ENCODE data around the gene CDC42EP2. TPM values are rescaled to one million over a fixed set of nuclear protein-coding genes. Genes with fewer than 3 reads are reported as not detected.

Gene CDC42EP2
- total and polyA plus RNA-seq, 2 of the 13 experiments (the other 11 are each of a cell fraction or from before 2014, with no cell fraction given): 2.3 to 7.1 TPM

DNA sequence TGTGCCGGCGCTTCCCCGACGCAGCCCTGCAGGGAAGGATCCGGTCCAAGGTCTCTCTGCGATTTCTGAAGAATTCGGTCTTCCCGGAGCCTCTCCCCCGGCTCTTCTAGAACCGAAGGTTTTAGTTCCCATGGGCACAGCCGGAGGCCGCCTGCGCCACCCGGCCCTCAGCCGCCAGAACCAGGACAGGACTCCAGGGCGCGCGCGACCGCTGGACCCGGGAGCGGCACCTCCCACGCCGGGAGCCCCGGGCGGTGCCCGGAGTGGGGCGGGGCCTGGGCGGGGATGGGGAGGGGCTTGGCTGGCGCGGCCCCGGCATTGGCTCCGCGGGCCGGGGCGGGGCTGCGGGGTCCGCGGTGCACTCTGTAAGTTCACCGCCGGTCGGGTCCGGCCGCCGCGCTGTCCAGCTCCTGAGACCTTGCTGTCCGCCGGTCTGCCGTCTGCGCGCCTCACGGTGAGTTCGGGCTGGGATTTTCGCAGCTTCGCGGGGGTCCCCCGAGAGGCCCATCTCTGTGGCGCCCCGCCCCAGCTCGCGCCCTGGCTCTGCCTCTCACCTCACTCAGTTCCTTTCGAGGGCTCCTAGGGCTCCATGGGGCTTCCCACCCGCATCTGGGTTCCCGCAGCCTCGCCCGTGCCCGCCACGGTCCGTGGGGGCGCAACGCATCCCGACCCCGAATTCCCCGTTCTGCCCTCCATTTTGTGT lies at the start of gene CDC42EP2 (continued):
- TF ChIP-seq, protein P1, sequence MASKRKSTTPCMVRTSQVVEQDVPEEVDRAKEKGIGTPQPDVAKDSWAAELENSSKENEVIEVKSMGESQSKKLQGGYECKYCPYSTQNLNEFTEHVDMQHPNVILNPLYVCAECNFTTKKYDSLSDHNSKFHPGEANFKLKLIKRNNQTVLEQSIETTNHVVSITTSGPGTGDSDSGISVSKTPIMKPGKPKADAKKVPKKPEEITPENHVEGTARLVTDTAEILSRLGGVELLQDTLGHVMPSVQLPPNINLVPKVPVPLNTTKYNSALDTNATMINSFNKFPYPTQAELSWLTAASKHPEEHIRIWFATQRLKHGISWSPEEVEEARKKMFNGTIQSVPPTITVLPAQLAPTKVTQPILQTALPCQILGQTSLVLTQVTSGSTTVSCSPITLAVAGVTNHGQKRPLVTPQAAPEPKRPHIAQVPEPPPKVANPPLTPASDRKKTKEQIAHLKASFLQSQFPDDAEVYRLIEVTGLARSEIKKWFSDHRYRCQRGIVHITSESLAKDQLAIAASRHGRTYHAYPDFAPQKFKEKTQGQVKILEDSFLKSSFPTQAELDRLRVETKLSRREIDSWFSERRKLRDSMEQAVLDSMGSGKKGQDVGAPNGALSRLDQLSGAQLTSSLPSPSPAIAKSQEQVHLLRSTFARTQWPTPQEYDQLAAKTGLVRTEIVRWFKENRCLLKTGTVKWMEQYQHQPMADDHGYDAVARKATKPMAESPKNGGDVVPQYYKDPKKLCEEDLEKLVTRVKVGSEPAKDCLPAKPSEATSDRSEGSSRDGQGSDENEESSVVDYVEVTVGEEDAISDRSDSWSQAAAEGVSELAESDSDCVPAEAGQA (IDR thresholded peaks at IDR 0.05; ENCODE audit: low read depth): no peak
- TF ChIP-seq, protein P1 (CRISPR knock-in tag; IDR thresholded peaks at IDR 0.05; ENCODE audit: borderline replicate concordance): no peak
- TF ChIP-seq ZFP36L2 (CRISPR knock-in tag; IDR thresholded peaks at IDR 0.05) (no peak), THAP9 (CRISPR knock-in tag; IDR thresholded peaks at IDR 0.05; ENCODE audit: borderline replicate concordance) (no peak), ZBTB14 (CRISPR knock-in tag; IDR thresholded peaks at IDR 0.05) (peak; percentile 49), ZNF33B (CRISPR knock-in tag; IDR thresholded peaks at IDR 0.05) (no peak), KMT2B (CRISPR knock-in tag; IDR thresholded peaks at IDR 0.05) (no peak), ZNF740 (CRISPR knock-in tag; IDR thresholded peaks at IDR 0.05) (no peak), TRIM22 (IDR thresholded peaks at IDR 0.05) (no peak), ZNF12 (CRISPR knock-in tag; IDR thresholded peaks at IDR 0.05) (no peak), PAX8 (CRISPR knock-in tag; IDR thresholded peaks at IDR 0.05; ENCODE audit: borderline replicate concordance) (0 out of 2 replicates have a peak, but pooled peaks have one; percentile 36), ZNF333 (CRISPR knock-in tag; IDR thresholded peaks at IDR 0.05; ENCODE audit: borderline replicate concordance) (no peak), TRIM24 (CRISPR knock-in tag; IDR thresholded peaks at IDR 0.05) (no peak), XRCC5 (optimal IDR thresholded peaks at IDR 0.05; ENCODE audit: low read length) (peak; percentile 2)
- TF ChIP-seq, protein P2, sequence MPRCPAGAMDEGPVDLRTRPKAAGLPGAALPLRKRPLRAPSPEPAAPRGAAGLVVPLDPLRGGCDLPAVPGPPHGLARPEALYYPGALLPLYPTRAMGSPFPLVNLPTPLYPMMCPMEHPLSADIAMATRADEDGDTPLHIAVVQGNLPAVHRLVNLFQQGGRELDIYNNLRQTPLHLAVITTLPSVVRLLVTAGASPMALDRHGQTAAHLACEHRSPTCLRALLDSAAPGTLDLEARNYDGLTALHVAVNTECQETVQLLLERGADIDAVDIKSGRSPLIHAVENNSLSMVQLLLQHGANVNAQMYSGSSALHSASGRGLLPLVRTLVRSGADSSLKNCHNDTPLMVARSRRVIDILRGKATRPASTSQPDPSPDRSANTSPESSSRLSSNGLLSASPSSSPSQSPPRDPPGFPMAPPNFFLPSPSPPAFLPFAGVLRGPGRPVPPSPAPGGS (CRISPR knock-in tag; IDR thresholded peaks at IDR 0.05): no peak
